Mucosa of stomach (tissue), 1 donor: Measurements from ENCODE around the gene CEACAM16.
"Not testable (repeated sequence)": the region's sequence is repeated elsewhere in the genome, so short reads cannot be mapped to it uniquely, and the experiment has no call there.

Source experiments
- H3K27me3 ChIP-seq: one replicate; pipeline ENCODE4 v1.7.0; 2013; ENCODE audit warnings: mild to moderate bottlenecking, low read length; ENCODE audit not compliant: control insufficient read depth, insufficient read depth
- H3K36me3 ChIP-seq: one replicate; pipeline ENCODE4 v1.7.0; 2013; ENCODE audit warnings: low read length; ENCODE audit not compliant: control insufficient read depth, insufficient read depth
- H3K4me1 ChIP-seq: one replicate; pipeline ENCODE4 v1.7.0; 2013; ENCODE audit warnings: mild to moderate bottlenecking, low read length; ENCODE audit not compliant: control insufficient read depth, insufficient read depth
- H3K4me3 ChIP-seq: one replicate; pipeline ENCODE4 v1.7.0; 2013; ENCODE audit warnings: low read length
- H3K9ac ChIP-seq: one replicate; pipeline ENCODE4 v1.7.0; 2013; ENCODE audit warnings: mild to moderate bottlenecking, low read length, moderate library complexity
- H3K9me3 ChIP-seq: one replicate; pipeline ENCODE4 v1.7.0; 2013; ENCODE audit warnings: mild to moderate bottlenecking, low read length, moderate library complexity; ENCODE audit not compliant: control insufficient read depth
- donor health status: Pancreatic carcinoma.

CEACAM16 gene

GRCh38 chr19:44663996-44664395 is 35.0 kb upstream of the CEACAM16 start:
- Histone ChIP-seq H3K4me1 (no peaks in the 10 kb centered on the region), H3K27me3 (no peaks in the 10 kb centered on the region), H3K4me3 (no peak overlapping the region), H3K9me3 (no peaks in the 10 kb centered on the region), H3K36me3 (no peaks in the 10 kb centered on the region), H3K9ac (no peak overlapping the region)

- Histone ChIP-seq H3K27me3 (no peaks in the 10 kb centered on the region), H3K36me3 (no peaks in the 10 kb centered on the region), H3K4me3 (no peak overlapping the region), H3K4me1 (no peaks in the 10 kb centered on the region), H3K9ac (no peak overlapping the region), H3K9me3 (no peaks in the 10 kb centered on the region)
Observed at GRCh38 chr19:44664976-44665375, 34.0 kb upstream of the CEACAM16 start.

- H3K27me3 ChIP-seq: no peaks in the 10 kb centered on the region
- H3K9me3 ChIP-seq: no peaks in the 10 kb centered on the region
- no peaks in the 10 kb centered on the region for H3K4me1 ChIP-seq
- H3K4me3 ChIP-seq: no peak overlapping the region
- no peaks in the 10 kb centered on the region for H3K36me3 ChIP-seq
- no peak overlapping the region for H3K9ac ChIP-seq
Observed at GRCh38 chr19:44666852-44667556, 31.9 kb upstream of the CEACAM16 start.

- Histone ChIP-seq H3K36me3 (no peaks in the 10 kb centered on the region), H3K9ac (no peak overlapping the region), H3K27me3 (no peaks in the 10 kb centered on the region), H3K4me1 (no peaks in the 10 kb centered on the region), H3K9me3 (no peaks in the 10 kb centered on the region), H3K4me3 (no peak overlapping the region)
Observed at GRCh38 chr19:44668985-44669764, 29.8 kb upstream of the CEACAM16 start.

GRCh38 chr19:44670027-44670426 is 28.9 kb upstream of the CEACAM16 start:
- not testable (repeated sequence) for H3K9me3 ChIP-seq, H3K9ac ChIP-seq, H3K36me3 ChIP-seq, H3K27me3 ChIP-seq, H3K4me3 ChIP-seq, H3K4me1 ChIP-seq

- Histone ChIP-seq H3K9me3 (no peaks in the 10 kb centered on the region), H3K4me1 (no peaks in the 10 kb centered on the region), H3K4me3 (no peak within 1 kb of the TSS), H3K36me3 (no peaks in the 10 kb centered on the region), H3K27me3 (no peaks in the 10 kb centered on the region), H3K9ac (no peak within 1 kb of the TSS)
Observed at GRCh38 chr19:44671400-44671799, 27.6 kb upstream of the CEACAM16 start, which contains the start of gene CEACAM19. Gene CEACAM19, plus strand, starts transcription at chr19:44671482. Its CDS starts 450 bp downstream, at chr19:44671932.

- H3K9ac ChIP-seq: no peak overlapping the region
- H3K9me3 ChIP-seq: no peaks in the 10 kb centered on the region
- H3K27me3 ChIP-seq: no peaks in the 10 kb centered on the region
- no peaks in the 10 kb centered on the region for H3K4me1 ChIP-seq
- H3K4me3 ChIP-seq: no peak overlapping the region
- no peaks in the 10 kb centered on the region for H3K36me3 ChIP-seq
Observed at GRCh38 chr19:44672226-44672625, 26.7 kb upstream of the CEACAM16 start.

- Histone ChIP-seq H3K9ac (no peak overlapping the region), H3K4me1 (no peaks in the 10 kb centered on the region), H3K9me3 (no peaks in the 10 kb centered on the region), H3K4me3 (no peak overlapping the region), H3K27me3 (no peaks in the 10 kb centered on the region), H3K36me3 (no peaks in the 10 kb centered on the region)
Observed at GRCh38 chr19:44673510-44673909, 25.4 kb upstream of the CEACAM16 start.

GRCh38 chr19:44675521-44675920 is 23.4 kb upstream of the CEACAM16 start:
- H3K9ac ChIP-seq: no peak overlapping the region
- no peaks in the 10 kb centered on the region for H3K27me3 ChIP-seq
- H3K36me3 ChIP-seq: no peaks in the 10 kb centered on the region
- no peaks in the 10 kb centered on the region for H3K4me1 ChIP-seq
- no peaks in the 10 kb centered on the region for H3K9me3 ChIP-seq
- no peak overlapping the region for H3K4me3 ChIP-seq

GRCh38 chr19:44677019-44677811 is 21.7 kb upstream of the CEACAM16 start:
- no peaks in the 10 kb centered on the region for H3K36me3 ChIP-seq
- H3K4me1 ChIP-seq: peaks cover 7% of the 10 kb centered on the region
- H3K27me3 ChIP-seq: no peaks in the 10 kb centered on the region
- no peak overlapping the region for H3K9ac ChIP-seq
- H3K9me3 ChIP-seq: no peaks in the 10 kb centered on the region
- H3K4me3 ChIP-seq: no peak overlapping the region

GRCh38 chr19:44680536-44680935 is 18.4 kb upstream of the CEACAM16 start:
- H3K9me3 ChIP-seq: no peaks in the 10 kb centered on the region
- peaks cover 13% of the 10 kb centered on the region for H3K4me1 ChIP-seq
- H3K9ac ChIP-seq: no peak overlapping the region
- H3K36me3 ChIP-seq: no peaks in the 10 kb centered on the region
- H3K4me3 ChIP-seq: no peak overlapping the region
- no peaks in the 10 kb centered on the region for H3K27me3 ChIP-seq
